Measurements from ENCODE around the gene CD34.
"Not testable (repeated sequence)": the region's sequence is repeated elsewhere in the genome, so short reads cannot be mapped to it uniquely, and the experiment has no call there.

CD34 gene

GRCh38 chr1:207898260-207898659 is 12.7 kb downstream of the CD34 start:
- no peak for DNase-seq (ENCODE audit: low read depth)

GRCh38 chr1:207897188-207897587 is 13.7 kb downstream of the CD34 start:
- no peak for DNase-seq (ENCODE audit: low read depth)

DNA sequence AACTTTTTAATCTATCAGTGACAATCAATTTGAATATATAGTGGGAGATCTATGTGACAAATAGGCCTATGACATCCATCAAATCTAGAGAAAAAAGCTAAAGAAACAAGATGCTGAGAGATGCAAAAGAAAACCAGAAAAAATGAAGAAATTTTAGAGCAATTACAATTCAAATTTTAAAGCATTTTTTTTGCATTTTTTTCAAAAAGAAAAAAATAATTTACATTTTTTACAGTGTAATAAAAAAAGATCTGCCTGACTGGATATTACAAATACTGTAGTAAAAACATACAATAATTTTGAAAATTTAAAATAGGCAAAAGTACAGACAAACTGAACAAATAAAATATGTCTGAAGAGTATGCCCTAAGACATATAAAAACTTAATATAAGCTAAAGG is 14.4 kb downstream of the CD34 start:
- DNase-seq (ENCODE audit: low read depth), result no peak

DNA sequence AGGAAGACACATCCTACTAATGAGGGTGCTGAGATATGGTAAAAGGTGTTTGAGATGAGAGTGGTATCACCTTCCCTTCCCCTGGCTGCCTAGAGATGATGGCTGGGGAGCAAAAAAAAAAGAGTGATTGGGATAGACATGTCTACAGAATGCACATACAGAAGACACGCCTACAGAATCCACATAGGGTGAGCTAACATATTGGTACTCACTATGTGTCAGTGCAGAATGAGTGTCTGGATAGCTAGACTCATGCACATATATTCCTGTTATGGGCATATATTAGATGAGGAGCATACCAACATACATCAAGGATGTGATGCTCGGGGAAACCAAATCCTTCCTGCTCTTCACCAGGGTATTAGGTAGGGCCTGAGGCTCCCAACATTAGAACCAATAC is 16.2 kb downstream of the CD34 start:
- no peak for DNase-seq (ENCODE audit: low read depth)

GRCh38 chr1:207893737-207894582 is 17.0 kb downstream of the CD34 start:
- DNase-seq (ENCODE audit: low read depth), result no peak

GRCh38 chr1:207892764-207893163 is 18.2 kb downstream of the CD34 start:
- DNase-seq (ENCODE audit: low read depth), result no peak

GRCh38 chr1:207891148-207891547 is 19.8 kb downstream of the CD34 start:
- DNase-seq (ENCODE audit: low read depth), result no peak

DNA sequence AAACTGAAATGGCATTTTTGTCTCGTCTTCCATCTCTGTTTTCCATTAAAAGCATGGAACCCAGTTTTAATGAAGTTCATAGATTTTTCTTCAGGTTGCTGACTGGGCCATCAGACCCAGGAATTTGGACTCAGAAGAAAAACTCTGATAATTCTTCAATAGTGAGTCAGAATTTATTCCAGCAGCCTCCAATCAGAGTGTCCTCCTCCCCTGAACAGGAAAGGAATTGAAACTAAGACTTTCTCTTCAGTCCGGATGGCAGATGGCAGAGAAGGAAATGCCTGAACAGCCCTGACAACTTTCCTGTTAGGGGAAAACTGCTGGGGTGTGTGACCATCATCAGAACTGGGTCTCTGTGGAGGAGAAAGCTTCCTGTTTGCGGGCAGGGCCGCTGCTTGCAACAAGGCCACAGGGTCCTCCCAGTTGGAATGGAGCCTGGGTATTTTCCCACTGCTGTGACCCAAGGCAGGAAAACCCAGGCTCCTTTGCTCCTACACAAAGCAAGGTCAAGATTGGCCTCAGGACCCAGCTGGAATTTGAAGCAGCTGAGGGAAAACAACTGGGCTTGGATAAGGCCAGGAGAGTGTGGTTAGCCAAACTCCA is 20.7 kb downstream of the CD34 start:
- DNase-seq (ENCODE audit: low read depth), result no peak

- DNase-seq (ENCODE audit: low read depth), result no peak
Observed at GRCh38 chr1:207888652-207889051, 22.3 kb downstream of the CD34 start.

- DNase-seq (ENCODE audit: low read depth), result no peak
Observed at GRCh38 chr1:207887542-207888201, 23.3 kb downstream of the CD34 start.

DNA sequence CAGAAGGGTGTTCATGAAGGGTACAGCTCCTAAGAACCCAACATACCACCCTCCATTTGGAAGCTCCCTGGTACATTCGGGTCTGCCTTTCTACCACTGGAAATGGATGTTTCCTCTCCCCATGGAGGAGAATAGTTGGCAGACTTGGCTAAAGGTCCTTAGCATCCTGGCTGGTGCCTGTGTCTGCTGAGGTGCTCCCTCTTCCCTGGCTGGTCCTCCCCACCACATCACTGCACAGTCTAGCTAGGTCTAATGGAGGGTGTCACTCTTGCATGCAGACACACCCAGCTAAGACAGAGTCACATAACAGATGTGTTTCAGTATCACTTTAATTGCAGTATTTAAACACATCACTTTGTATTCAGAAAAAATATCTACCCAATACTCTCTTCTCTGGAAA is 24.7 kb downstream of the CD34 start:
- no peak for DNase-seq (ENCODE audit: low read depth)

DNA sequence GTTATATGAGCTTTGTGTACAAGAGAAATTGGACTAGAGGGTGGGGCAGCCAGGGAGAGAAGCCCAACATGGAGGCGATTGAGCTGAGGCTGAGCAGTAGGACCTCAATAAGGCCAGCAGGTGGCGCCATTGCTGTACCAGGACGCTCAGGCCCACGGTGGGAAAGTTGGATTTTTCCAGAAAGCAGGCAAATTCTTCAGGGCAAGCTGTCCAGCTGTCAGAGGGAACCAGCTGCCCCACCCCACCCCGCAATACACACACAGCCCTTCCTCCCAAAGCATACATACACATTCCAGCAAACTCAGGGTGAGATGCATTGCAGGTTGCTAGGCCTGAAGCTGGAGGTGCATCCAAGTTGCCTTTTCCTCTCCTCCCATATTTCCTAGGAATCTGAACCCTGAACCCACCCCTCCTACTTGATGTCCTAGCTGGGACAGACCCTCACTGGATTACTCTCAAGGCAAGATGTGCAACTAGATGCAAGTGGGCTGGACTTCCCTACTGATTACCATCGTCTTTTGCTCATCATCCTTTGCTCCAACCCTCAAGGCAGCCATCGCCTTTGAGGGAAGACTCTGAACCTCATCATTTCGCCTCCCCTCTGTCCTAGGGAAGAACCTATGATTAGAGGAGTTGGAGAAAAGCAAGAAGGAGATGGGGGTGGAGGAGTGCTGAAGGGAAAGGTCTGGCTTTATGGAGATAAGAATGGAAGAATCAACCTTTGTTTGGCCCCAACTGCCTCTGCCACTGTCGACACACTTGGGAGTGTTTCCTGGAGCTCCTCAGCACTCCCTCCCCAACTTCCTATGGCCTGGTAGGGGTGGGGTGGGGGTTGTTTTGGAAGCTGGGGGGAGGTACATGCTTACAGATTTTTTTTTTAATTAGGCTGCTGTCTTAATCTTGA is 25.5 kb downstream of the CD34 start:
- peak; percentile 42 for DNase-seq (ENCODE audit: low read depth)

GRCh38 chr1:207884266-207885029 is 26.5 kb downstream of the CD34 start:
- DNase-seq (ENCODE audit: low read depth), result no peak

DNA sequence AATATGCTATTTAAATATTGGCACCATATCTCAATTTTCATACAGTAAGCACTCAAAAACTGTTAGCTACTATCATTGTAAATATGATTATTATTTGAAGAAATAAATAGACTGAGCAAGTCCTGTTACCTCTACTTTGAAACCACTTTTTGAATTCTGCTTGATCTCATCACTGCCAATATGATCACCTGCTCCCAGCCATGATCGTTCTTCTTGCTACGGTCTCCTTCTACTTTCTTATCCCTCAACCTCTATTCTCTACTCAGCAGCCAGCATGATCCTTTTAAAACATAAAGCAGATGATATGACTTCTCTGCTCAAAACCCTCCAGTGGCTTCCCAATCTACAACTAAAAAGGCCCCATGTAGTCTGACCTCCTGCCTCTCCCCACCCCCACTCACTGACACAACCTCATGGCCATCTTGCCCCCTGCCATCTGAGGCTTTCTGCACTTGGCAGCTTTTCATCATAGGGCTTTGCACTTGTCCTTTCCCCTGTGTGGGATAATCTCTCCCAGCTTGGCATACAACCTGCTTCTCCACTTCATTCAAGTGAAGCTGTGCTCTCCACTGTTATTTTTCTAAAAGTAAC is 27.2 kb downstream of the CD34 start:
- DNase-seq (ENCODE audit: low read depth), result no peak

- DNase-seq (ENCODE audit: low read depth), result no peak
Observed at GRCh38 chr1:207883104-207883651, 27.7 kb downstream of the CD34 start.

DNA sequence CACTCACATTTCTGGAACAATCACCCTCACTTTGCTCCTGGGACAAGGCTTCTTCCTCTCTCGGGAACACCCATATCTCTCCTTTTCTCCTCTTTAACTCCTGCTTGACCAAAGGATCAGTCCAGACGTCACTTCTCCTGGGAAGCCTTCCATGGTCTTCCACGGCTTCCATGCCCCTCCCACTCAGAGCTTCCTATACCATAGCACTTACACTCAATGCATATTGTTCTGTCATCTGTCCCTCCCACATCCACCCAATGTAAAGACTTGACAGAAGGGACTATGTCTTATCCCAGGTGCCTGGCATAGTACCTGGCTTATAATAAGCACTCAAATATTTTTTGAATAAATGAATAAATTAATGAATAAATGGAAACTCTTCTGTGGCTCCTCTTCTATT is 28.2 kb downstream of the CD34 start:
- DNase-seq (ENCODE audit: low read depth), result no peak

DNA sequence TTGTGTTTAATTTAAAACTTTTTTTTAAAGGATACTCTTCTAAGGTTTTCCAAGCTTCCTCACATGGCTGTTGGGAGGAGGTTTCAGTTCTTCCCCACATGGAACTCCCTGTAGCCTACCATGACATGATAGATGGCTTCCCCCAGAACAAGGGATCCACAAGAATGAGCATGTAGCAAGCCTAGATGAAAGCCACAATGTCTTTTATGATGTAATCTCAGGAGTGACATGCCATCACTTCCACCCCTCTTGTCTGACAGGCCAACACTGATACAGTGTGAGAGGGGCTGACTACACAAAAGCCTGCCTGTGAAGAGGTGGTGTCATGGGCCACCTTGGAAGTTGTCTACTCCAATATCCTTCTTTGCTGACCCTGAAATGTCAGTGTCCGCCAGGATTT is 32.0 kb downstream of the CD34 start:
- DNase-seq (ENCODE audit: low read depth), result no peak

DNA sequence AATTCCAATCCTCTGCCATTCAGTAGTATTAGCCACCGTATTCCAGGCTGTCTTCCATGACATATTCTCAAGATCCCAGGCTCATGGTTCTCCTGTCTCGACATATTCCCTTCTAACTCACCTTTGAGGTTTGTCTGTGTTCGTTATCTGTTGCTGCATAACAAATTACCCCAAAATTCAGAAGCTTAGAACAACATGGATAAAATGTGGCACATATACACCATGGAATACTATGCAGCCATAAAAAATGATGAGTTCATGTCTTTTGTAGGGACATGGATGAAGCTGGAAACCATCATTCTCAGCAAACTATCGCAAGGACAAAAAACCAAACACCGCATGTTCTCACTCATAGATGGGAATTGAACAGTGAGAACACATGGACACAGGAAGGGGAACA is 33.0 kb downstream of the CD34 start:
- DNase-seq (ENCODE audit: low read depth), result not testable (repeated sequence)

DNA sequence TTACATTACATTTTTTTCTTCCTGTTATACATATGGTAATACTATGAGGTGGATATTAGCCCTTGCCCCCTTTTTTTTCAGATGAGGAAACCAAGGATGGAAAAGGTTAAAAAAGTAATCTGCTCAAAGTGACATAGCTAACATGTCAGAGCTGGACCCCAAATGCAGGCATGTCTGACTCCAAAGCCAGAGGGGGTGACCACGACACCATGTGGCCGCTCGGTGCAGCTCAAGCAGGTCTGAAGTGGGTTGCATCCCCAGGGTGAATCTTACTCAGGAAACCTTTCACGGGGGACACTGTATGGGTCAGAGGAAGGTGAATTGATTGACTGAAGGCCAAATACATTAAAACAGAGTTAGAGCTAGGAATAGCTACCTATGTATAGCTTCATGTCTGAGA is 34.8 kb downstream of the CD34 start:
- no peak for DNase-seq (ENCODE audit: low read depth)

- no peak for DNase-seq (ENCODE audit: low read depth)
Observed at GRCh38 chr1:207875532-207875931, 35.4 kb downstream of the CD34 start.

All from stimulated activated CD8-positive, alpha-beta memory T cell treated with anti-CD3 and anti-CD28 coated beads, Interleukin-7, amount 100 ng/mL, for 24 hours (primary cell).